ENCODE measurements around the gene AKAP7. TPM values are rescaled to one million over a fixed set of nuclear protein-coding genes. Genes with fewer than 3 reads are reported as not detected.

AKAP7 gene
- total RNA-seq, 6 experiments from 2014 or later = 1.1 to 3.9 (median 3.0) TPM

DNA sequence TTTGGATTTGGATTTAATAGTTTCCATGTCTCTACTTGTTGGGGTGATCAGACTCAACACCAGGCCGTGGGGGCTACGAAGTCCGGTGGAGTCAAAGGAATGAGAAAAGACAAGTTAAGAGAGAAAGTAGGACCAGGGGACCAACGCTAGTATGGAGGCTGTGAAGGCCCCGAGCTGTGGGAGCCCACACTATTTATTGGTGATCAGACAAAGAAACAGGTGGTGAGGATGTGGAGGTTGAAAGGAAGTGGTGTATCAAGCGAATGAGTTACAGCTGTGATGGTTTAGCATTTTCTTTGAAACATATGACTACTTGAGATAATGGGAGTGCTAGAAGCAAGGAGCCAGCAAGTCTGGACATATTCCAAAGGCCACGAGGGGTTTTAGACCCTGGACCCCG lies 62.4 kb downstream of the AKAP7 start:
- H3K27ac Mint-ChIP-seq = no peak overlapping the region
- TF ChIP-seq, protein P1, sequence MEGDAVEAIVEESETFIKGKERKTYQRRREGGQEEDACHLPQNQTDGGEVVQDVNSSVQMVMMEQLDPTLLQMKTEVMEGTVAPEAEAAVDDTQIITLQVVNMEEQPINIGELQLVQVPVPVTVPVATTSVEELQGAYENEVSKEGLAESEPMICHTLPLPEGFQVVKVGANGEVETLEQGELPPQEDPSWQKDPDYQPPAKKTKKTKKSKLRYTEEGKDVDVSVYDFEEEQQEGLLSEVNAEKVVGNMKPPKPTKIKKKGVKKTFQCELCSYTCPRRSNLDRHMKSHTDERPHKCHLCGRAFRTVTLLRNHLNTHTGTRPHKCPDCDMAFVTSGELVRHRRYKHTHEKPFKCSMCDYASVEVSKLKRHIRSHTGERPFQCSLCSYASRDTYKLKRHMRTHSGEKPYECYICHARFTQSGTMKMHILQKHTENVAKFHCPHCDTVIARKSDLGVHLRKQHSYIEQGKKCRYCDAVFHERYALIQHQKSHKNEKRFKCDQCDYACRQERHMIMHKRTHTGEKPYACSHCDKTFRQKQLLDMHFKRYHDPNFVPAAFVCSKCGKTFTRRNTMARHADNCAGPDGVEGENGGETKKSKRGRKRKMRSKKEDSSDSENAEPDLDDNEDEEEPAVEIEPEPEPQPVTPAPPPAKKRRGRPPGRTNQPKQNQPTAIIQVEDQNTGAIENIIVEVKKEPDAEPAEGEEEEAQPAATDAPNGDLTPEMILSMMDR (IDR thresholded peaks at IDR 0.05) = no peak
- H3K4me3 Mint-ChIP-seq = no peak overlapping the region
- H3K27me3 Mint-ChIP-seq (ENCODE audit: insufficient read depth) = no peaks in the 10 kb centered on the region
- DNase-seq = no peak
- H3K36me3 Mint-ChIP-seq (ENCODE audit: low read depth) = peaks cover 15% of the 10 kb centered on the region
- no peaks in the 10 kb centered on the region for H3K4me1 Mint-ChIP-seq (ENCODE audit: low read depth)
- H3K9me3 Mint-ChIP-seq = peaks cover 14% of the 10 kb centered on the region

DNA sequence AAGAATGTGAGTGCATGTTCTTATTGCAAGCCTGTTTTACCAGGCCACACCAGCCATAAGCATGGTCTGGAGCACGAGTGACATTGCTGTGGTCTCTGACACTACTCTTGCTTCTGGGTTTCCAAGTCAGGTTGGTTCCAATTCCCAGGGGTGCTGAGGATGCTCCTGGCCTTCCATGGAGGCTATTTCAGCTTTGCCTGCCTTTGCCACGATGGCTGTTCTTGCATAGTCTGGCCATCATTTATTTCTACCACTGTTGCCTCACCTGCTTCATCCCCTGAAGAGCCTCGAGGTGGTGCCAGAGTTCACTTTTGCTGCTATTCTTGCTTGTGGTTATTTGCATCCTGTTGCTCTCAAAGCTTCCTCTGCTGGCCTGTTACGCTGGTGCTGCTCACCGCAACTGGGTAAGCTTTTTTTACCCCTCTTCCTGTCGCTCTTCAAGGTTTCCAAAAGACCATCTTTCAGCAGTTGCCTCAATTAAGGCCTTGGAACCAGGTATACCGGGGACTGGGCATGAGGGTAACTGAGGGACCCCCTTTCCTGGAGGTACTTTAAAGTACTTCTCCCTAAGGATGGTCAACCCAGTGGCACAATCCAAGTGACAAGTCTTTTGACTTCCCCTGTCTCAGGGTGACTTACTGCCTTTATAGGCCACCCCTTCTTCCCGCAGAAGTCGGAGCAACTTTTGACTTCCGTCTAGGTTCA lies 64.5 kb downstream of the AKAP7 start:
- DNase-seq = peak; percentile 55
- Mint-ChIP-seq H3K27ac (no peak overlapping the region), H3K4me3 (no peak overlapping the region), H3K36me3 (ENCODE audit: low read depth) (no peaks in the 10 kb centered on the region), H3K27me3 (ENCODE audit: insufficient read depth) (no peaks in the 10 kb centered on the region), H3K4me1 (ENCODE audit: low read depth) (no peaks in the 10 kb centered on the region), H3K9me3 (no peaks in the 10 kb centered on the region)
- TF ChIP-seq, protein P1 (IDR thresholded peaks at IDR 0.05) = peak; percentile 78

DNA sequence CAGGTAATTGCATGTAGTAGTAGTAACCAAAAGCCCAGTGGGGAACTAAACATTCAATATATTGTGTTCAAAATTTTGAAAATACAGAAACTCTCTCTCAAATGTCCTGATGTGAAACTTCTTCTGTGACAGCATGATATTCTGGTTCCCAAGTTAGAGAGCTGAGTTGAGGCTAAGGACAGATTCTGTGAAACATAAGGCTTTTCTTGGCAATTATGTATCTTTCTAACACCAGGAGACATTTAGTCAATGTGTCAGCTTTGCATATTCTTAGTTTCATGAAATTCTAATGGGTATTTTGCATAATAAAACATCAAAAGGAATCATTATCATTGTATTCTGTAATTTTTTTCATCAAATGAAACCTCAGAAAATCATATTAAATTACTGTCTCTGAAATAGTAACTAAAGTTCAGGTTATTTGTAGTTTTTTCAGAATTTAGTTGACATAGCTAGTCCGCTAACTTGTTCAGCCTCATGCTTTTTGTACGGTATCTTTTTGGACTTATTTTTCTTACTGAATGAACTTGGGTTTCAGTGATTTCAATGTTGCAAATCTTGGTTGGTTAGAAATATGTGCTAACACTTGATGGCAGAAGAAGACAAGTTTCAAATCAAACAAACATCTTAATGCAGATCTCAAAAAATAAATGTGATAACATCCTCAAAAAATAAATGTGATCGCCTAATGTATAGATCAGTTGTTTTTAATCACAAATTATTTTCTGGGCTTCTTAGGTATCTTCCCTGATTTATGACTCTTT lies 70.4 kb downstream of the AKAP7 start:
- H3K27ac Mint-ChIP-seq = no peak overlapping the region
- H3K4me3 Mint-ChIP-seq = no peak overlapping the region
- no peak for DNase-seq
- no peaks in the 10 kb centered on the region for H3K9me3 Mint-ChIP-seq
- H3K4me1 Mint-ChIP-seq (ENCODE audit: low read depth) = peaks cover 4% of the 10 kb centered on the region; the same call in 1 of the 2 replicates
- TF ChIP-seq, protein P1 (IDR thresholded peaks at IDR 0.05) = no peak
- H3K27me3 Mint-ChIP-seq (ENCODE audit: insufficient read depth) = no peaks in the 10 kb centered on the region
- H3K36me3 Mint-ChIP-seq (ENCODE audit: low read depth) = no peaks in the 10 kb centered on the region

DNA sequence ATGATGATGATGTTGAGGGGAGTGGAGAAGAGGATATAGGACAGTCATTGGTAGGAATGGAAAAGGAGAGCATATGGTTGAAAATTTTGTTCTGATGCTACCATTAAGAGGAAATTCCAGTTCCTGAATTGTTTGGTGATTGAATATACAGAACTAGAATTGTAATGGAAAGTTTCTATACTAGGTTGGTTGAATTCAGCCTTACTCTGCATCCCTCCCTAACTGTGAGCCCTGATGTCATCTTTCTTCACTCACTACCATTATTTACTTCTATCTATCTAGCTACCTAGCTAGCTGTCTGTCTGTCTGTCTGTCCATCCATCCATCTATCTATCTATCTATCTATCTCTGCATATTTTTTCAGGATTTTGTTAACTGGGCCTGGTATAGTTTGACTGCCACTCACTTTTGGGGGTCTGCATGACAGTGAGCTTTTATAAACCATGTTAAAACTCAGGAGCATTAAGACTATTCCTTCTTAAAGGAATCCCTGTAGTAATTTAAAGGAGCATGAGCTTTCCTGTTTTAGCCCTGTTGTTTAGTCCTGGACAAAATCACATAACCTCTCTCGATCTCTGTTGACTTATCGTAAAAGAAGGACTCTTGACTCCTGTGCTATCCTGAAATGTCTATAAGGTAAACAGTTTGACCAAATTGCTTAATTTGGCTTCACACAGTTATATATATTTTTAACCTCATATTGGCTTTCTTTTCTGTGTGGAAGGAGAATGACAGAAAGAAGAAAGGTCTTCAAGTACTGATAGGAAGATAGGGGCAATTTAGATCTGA lies 71.4 kb downstream of the AKAP7 start:
- Mint-ChIP-seq H3K27ac (no peak overlapping the region), H3K4me3 (no peak overlapping the region), H3K9me3 (no peaks in the 10 kb centered on the region), H3K36me3 (ENCODE audit: low read depth) (no peaks in the 10 kb centered on the region), H3K4me1 (ENCODE audit: low read depth) (peaks cover 7% of the 10 kb centered on the region; the same call in 1 of the 2 replicates), H3K27me3 (ENCODE audit: insufficient read depth) (no peaks in the 10 kb centered on the region)
- no peak for DNase-seq
- TF ChIP-seq, protein P1 (IDR thresholded peaks at IDR 0.05) = no peak

DNA sequence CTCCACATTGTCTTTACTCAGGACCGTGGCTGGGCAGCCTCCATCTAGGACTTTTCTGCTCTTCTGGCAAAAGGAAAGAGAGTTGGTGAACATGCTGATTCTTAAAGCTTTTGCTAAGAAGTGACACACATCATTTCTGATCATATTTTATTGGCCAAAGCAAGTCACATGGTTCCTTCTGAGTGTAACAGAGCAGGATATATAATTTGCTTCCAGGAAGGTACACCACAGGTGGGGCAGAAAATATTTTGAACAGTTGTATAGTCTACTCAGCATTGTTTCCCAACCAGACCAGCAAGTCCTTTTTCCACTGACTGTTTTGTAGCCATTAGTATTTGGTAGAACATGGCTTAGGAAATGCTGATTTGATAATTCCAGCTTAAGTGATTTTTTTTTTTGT lies 73.5 kb downstream of the AKAP7 start:
- no peaks in the 10 kb centered on the region for H3K27me3 Mint-ChIP-seq (ENCODE audit: insufficient read depth)
- no peaks in the 10 kb centered on the region for H3K36me3 Mint-ChIP-seq (ENCODE audit: low read depth)
- peaks cover 7% of the 10 kb centered on the region; the same call in 1 of the 2 replicates for H3K4me1 Mint-ChIP-seq (ENCODE audit: low read depth)
- no peak overlapping the region for H3K4me3 Mint-ChIP-seq
- no peak overlapping the region for H3K27ac Mint-ChIP-seq
- H3K9me3 Mint-ChIP-seq = no peaks in the 10 kb centered on the region
- TF ChIP-seq, protein P1 (IDR thresholded peaks at IDR 0.05) = no peak
- no peak for DNase-seq

Measured in HFFc6 (cell line).